ENCODE results near the gene SRD5A1.

The SRD5A1 gene

GRCh38 chr5:6713274-6714225 is 80.3 kb downstream of the SRD5A1 start, which contains the start of gene TENT4A:
Gene TENT4A, plus strand, starts transcription at chr5:6713432. Its CDS starts 552 bp downstream, at chr5:6713984.
- DNase-seq (ENCODE audit: low spot score), result peak; percentile 98

DNA sequence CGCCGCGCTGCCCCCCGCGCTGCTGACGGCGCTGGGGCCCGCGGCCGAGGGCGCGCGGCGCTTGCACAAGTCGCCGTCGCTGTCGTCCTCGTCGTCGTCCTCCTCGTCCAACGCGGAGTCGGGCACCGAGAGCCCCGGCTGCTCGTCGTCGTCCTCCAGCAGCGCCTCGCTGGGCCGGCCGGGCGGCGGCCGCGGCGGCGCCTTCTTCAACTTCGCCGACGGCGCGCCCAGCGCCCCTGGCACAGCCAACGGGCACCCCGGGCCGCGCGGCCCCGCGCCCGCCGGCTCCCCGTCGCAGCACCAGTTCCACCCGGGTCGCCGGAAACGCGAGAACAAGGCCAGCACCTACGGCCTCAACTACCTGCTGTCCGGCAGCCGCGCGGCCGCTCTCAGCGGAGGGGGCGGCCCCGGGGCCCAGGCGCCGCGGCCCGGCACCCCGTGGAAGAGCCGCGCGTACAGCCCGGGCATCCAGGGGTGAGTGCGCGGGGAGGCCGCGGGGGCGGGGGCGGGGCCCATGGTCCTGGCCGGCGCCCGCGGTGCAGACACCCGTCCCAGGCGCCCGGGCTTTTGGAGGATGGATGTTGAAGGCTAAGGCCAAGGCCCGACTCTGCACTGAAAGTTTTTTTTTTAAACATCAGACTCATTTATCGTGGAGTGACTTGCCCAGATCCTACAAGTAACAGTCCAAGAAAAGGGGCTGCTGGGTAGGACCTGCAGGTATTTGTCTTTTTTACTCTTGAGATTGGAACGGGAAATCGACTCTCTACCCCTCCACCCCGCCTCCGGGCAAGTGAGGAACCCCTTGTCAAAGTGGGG is 81.2 kb downstream of the SRD5A1 start:
- DNase-seq (ENCODE audit: low spot score), result peak; percentile 63

DNA sequence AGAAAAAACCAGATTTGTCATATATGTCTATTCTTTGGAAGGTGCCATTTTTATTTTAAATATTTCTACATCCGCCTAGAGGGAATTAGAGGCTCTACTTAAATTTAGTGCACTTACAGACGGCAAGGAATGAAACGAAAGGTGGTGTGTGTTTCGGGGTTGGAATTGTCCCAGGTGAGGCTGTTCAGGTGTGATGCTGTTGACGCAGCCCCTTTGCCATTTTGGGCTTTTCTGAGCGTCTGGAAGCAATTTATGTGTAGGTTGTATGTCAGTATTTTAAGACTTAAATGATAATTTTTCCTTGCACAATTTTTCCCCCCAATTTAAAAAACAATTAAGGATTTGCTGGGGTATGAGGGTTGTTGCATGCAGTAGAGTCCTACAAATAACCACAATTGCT is 82.0 kb downstream of the SRD5A1 start:
- DNase-seq (ENCODE audit: low spot score), result no peak

- DNase-seq (ENCODE audit: low spot score), result no peak
Observed at GRCh38 chr5:6715758-6716628, 82.8 kb downstream of the SRD5A1 start.

- no peak for DNase-seq (ENCODE audit: low spot score)
Observed at GRCh38 chr5:6716629-6717149, 83.4 kb downstream of the SRD5A1 start.

DNA sequence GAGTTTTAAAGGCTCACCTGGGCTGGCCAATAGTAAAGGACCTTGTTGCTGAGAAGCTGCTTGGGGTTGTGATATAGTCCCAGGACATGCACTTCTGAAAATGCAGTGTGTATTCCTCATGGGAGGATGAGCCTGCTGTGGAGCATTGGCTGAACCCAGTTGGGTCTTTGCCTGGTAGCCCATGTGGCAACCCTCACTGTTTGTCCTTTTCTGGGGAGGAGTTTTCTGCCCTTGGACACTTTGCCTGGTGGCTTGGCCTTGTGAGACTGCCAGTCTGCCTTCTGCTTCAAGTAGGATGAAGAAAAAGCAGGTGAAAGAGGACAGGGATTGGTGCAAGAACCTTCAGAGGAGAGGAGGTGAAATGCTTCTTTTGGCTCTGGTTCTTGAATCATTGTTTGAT is 84.0 kb downstream of the SRD5A1 start:
- DNase-seq (ENCODE audit: low spot score), result no peak

GRCh38 chr5:6717687-6718086 is 84.4 kb downstream of the SRD5A1 start:
- no peak for DNase-seq (ENCODE audit: low spot score)

DNA sequence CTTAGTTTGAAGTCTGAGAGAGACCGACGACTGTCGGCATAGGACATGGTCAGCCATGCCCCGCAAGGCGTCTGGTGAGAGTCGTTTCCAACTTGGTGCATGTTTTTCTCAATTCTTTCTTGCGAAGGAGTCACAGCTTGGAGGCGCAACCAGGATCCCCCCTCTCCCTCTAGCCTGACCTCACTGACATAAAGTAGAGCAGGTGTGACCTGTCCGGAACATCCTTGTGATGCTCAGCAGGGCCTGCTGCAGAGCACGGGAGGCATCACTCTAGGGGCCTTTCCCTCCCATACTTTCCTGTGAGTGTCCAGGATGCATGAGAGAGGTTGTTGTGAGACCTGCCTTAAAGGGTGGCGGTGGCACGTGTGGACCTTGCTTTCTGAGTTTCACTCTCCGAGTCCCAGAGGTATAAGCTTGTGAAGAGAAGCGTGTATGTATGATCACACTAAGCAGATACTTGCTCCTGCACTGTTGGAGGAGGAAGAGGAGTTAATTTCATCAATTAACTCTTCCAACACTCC is 85.0 kb downstream of the SRD5A1 start:
- DNase-seq (ENCODE audit: low spot score), result no peak

DNA sequence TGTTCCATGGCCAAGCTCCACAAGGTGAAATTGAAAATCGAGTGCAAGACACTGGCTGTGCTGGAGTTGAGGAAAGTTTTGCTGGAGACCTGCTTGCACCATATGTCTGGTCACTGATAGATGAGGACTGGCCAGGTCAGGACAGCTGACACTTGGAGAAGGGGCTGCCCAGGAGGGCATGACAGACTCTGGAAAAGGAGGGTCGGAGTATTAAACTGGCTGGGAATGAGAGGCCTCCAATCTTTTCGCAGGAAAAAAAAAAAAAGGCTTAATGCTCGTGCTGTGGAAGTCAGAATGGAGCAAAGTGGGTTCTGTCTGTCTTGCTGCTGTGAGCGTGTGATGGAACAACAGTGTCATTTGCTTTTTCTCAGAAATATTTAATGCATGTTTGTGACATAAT is 85.5 kb downstream of the SRD5A1 start:
- no peak for DNase-seq (ENCODE audit: low spot score)

GRCh38 chr5:6719417-6719816 is 86.2 kb downstream of the SRD5A1 start:
- no peak for DNase-seq (ENCODE audit: low spot score)

GRCh38 chr5:6719896-6720560 is 86.8 kb downstream of the SRD5A1 start:
- DNase-seq (ENCODE audit: low spot score), result no peak

DNA sequence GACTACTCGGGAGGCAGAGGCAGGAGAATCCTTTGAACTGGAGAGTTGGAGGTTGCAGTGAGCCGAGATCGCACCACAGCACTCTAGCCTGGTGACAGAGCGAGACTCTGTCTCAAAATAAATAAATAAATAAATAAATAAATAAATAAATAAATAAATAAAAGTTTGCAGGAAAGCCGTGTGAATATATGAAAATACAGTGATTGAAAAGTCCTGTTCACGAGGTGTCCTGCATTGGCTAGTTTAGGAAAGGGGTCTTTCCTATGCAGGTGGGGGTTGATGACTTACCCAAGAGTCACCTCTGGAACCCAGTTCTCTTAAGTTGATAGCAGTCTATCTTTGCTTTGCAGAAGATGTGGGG is 87.3 kb downstream of the SRD5A1 start:
- no peak for DNase-seq (ENCODE audit: low spot score)

- no peak for DNase-seq (ENCODE audit: low spot score)
Observed at GRCh38 chr5:6721442-6721841, 88.2 kb downstream of the SRD5A1 start.

DNA sequence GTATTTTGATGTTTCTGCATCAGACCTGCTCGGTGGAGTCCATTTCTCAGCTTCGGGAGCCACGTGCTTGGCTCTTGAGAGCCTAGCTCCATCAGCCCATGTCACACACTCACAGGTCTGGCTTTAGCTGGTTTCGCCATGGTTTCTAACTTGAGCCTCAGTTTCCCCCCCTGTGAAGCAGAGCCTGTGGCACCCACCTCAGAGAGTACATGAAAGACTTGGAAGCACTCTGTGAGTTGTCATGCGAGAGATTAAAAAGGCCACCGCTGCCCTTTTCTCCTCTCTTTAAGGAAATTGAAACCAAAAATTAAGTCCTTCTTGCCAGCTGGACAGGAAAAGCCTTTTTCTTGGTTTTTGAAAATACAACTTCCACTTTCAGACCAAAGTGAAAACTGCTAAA is 88.8 kb downstream of the SRD5A1 start:
- no peak for DNase-seq (ENCODE audit: low spot score)

GRCh38 chr5:6723122-6723815 is 90.0 kb downstream of the SRD5A1 start:
- no peak for DNase-seq (ENCODE audit: low spot score)

DNA sequence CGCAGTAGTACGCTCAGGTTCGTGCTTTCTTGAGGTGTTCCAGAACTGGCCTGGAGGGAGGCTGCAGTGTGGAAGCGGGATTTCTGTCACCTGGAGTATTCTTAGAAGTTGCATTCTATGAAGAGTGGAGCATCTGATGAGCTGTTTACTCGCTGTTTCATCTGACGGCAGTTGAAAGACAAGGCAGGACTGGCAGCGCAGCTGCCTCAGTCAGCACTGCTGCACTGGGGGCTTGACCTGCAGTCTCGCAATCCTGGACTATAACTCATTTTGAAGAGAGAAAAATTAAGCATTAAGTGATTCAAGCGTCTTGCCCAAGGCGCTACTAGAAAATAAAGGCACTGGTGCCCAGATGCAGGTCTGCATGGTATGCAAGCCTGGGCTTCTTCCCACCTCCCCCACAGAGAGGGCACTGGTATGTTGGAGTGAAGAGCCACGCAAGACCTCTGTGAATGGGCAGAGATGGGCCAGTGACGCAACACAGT is 90.6 kb downstream of the SRD5A1 start:
- no peak for DNase-seq (ENCODE audit: low spot score)
